Measurements from ENCODE around the gene TXLNA. TPM values are rescaled to one million over a fixed set of nuclear protein-coding genes. Genes with fewer than 3 reads are reported as not detected.

TXLNA gene
- total RNA-seq, 5 donors from 2014 or later (not counting 1 experiment from before 2014, with no cell fraction given): 25.3 to 47.7 (median 43.8) TPM

- POLR2A ChIA-PET: no interaction called here
- DNase-seq: no peak
These were observed 29.0 kb downstream of the TXLNA start for GRCh38 chr1:32208469-32208868.

GRCh38 chr1:32208891-32209328, 29.4 kb downstream of the TXLNA start, which contains the start of gene DCDC2B:
TSS of gene DCDC2B (plus strand) at chr1:32209089. CDS start at chr1:32209094, 5 bp downstream.
- Histone ChIP-seq H3K4me3 (ENCODE audit: control insufficient read depth in 1 of 2, extremely low read depth in 1 of 2, low read length in 1 of 2) (no peak within 1 kb of the TSS), H3K27ac (ENCODE audit: low read length) (no peak within 1 kb of the TSS), H3K4me1 (ENCODE audit: control insufficient read depth in 1 of 2, extremely low read depth in 1 of 2, insufficient read depth in 2 of 2, low read length in 2 of 2) (peaks cover 3 to 31% of the 10 kb centered on the region in 2 experiments), H3K9me3 (no peaks in the 10 kb centered on the region), H3K27me3 (replicated peaks in 1 of 2; ENCODE audit: control insufficient read depth in 2 of 2, extremely low read depth in 1 of 2, insufficient read depth in 2 of 2, low read length in 1 of 2) (no peaks in the 10 kb centered on the region), H3K36me3 (ENCODE audit: control insufficient read depth in 2 of 2, extremely low read depth in 1 of 2, insufficient read depth in 1 of 2, low read length in 1 of 2) (peaks cover 0 to 8% of the 10 kb centered on the region in 2 donors)
- no peaks in the 10 kb centered on the region for H3K36me3 Mint-ChIP-seq
- WGBS (ENCODE audit: insufficient coverage): 93% methylated on average over 2 of the region's 5 CpGs
- no peak within 1 kb of the TSS for H3K4me3 Mint-ChIP-seq
- DNase-seq (no peak), ATAC-seq (replicated peaks in 1 of 4) (no peak)
- no peaks in the 10 kb centered on the region for H3K9me3 Mint-ChIP-seq
- H3K4me1 Mint-ChIP-seq: peaks cover 8 to 32% (median 14%) of the 10 kb centered on the region in 3 donors
- H3K27me3 Mint-ChIP-seq: no peaks in the 10 kb centered on the region
- ChIA-PET CTCF (no interaction called here), POLR2A (no interaction called here)
- no peak within 1 kb of the TSS for H3K27ac Mint-ChIP-seq

More at GRCh38 chr1:32208469-32208868, 29.0 kb downstream of the TXLNA start:
- CTCF ChIA-PET: no interaction called here
- no peak overlapping the region for H3K4me3 ChIP-seq (ENCODE audit: control insufficient read depth in 1 of 2, extremely low read depth in 1 of 2, low read length in 1 of 2)
- Mint-ChIP-seq H3K27me3 (no peaks in the 10 kb centered on the region), H3K9me3 (no peaks in the 10 kb centered on the region), H3K4me1 (peaks cover 12 to 35% (median 17%) of the 10 kb centered on the region in 3 donors), H3K4me3 (no peak overlapping the region), H3K36me3 (no peaks in the 10 kb centered on the region), H3K27ac (no peak overlapping the region)
- 98% methylated on average over 5 of the region's 6 CpGs for WGBS (ENCODE audit: insufficient coverage)
- peaks cover 3 to 31% of the 10 kb centered on the region in 2 experiments for H3K4me1 ChIP-seq (ENCODE audit: control insufficient read depth in 1 of 2, extremely low read depth in 1 of 2, insufficient read depth in 2 of 2, low read length in 2 of 2)
- no peak for ATAC-seq (replicated peaks in 1 of 4)
- H3K36me3 ChIP-seq (ENCODE audit: control insufficient read depth in 2 of 2, extremely low read depth in 1 of 2, insufficient read depth in 1 of 2, low read length in 1 of 2): peaks cover 0 to 9% of the 10 kb centered on the region in 2 donors
- no peaks in the 10 kb centered on the region for H3K27me3 ChIP-seq (replicated peaks in 1 of 2; ENCODE audit: control insufficient read depth in 2 of 2, extremely low read depth in 1 of 2, insufficient read depth in 2 of 2, low read length in 1 of 2)
- no peak overlapping the region for H3K27ac ChIP-seq (ENCODE audit: low read length)
- no peaks in the 10 kb centered on the region for H3K9me3 ChIP-seq

- ChIA-PET POLR2A (interaction anchor here in 1 of 2 donors (0.8 kb wide), 1 partner anchor 13 kb away, joined by 3 read pairs; no protein-coding TSS in a partner anchor), CTCF (interaction anchor here (0.5 to 2.7 kb wide), 29 partner anchors 8 to 203 kb away, joined by 3 to 17 read pairs (median 3); partner anchors contain the start of genes BSDC1 (in 1 of the 2), HDAC1 (in 1 of the 2), IQCC (in 1 of the 2) and MARCKSL1 (in 1 of the 2))
- ATAC-seq (replicated peaks in 1 of 4) (peak; percentile 82 to 92 (median 84)), DNase-seq (peak in 31 of 35 experiments; percentile 9 to 74 (median 44))
- Histone ChIP-seq H3K4me3 (ENCODE audit: control insufficient read depth in 1 of 2, extremely low read depth in 1 of 2, low read length in 1 of 2) (peak overlapping the region in 1 of 2 donors; percentile 1), H3K27me3 (replicated peaks in 1 of 2; ENCODE audit: control insufficient read depth in 2 of 2, extremely low read depth in 1 of 2, insufficient read depth in 2 of 2, low read length in 1 of 2) (no peaks in the 10 kb centered on the region), H3K36me3 (ENCODE audit: control insufficient read depth in 2 of 2, extremely low read depth in 1 of 2, insufficient read depth in 1 of 2, low read length in 1 of 2) (peaks cover 5 to 36% of the 10 kb centered on the region in 2 donors), H3K27ac (ENCODE audit: low read length) (peak overlapping the region; percentile 15), H3K4me1 (ENCODE audit: control insufficient read depth in 1 of 2, extremely low read depth in 1 of 2, insufficient read depth in 2 of 2, low read length in 2 of 2) (peaks cover 8 to 19% of the 10 kb centered on the region in 2 experiments), H3K9me3 (no peaks in the 10 kb centered on the region)
- H3K27me3 Mint-ChIP-seq: no peaks in the 10 kb centered on the region
- peak overlapping the region; percentile 58 to 71 for H3K27ac Mint-ChIP-seq
- H3K4me3 Mint-ChIP-seq: peak overlapping the region in 1 of 3 donors; percentile 27
- 82% methylated on average over 2 of the region's 10 CpGs for WGBS (ENCODE audit: insufficient coverage)
- no peaks in the 10 kb centered on the region for H3K9me3 Mint-ChIP-seq
- peaks cover 18 to 27% (median 23%) of the 10 kb centered on the region in 3 donors for H3K4me1 Mint-ChIP-seq
- peaks cover 20% of the 10 kb centered on the region for H3K36me3 Mint-ChIP-seq
These were observed 36.4 kb downstream of the TXLNA start for GRCh38 chr1:32215629-32216480.

GRCh38 chr1:32216566-32216965, 37.1 kb downstream of the TXLNA start:
- H3K9me3 ChIP-seq: no peaks in the 10 kb centered on the region
- H3K4me1 Mint-ChIP-seq: peaks cover 23 to 34% (median 29%) of the 10 kb centered on the region in 3 donors
- no peaks in the 10 kb centered on the region for H3K9me3 Mint-ChIP-seq
- H3K4me3 Mint-ChIP-seq: peak overlapping the region in 1 of 3 donors; percentile 27
- ATAC-seq (replicated peaks in 1 of 4) (no peak), DNase-seq (no peak)
- no peaks in the 10 kb centered on the region for H3K27me3 ChIP-seq (replicated peaks in 1 of 2; ENCODE audit: control insufficient read depth in 2 of 2, extremely low read depth in 1 of 2, insufficient read depth in 2 of 2, low read length in 1 of 2)
- H3K36me3 ChIP-seq (ENCODE audit: control insufficient read depth in 2 of 2, extremely low read depth in 1 of 2, insufficient read depth in 1 of 2, low read length in 1 of 2): peaks cover 5 to 36% of the 10 kb centered on the region in 2 donors
- no peak overlapping the region for H3K4me3 ChIP-seq (ENCODE audit: control insufficient read depth in 1 of 2, extremely low read depth in 1 of 2, low read length in 1 of 2)
- 100% methylated on average over 2 of the region's 5 CpGs for WGBS (ENCODE audit: insufficient coverage)
- ChIA-PET POLR2A (interaction anchor here in 1 of 2 donors (0.9 kb wide), 1 partner anchor 105 kb away, joined by 4 read pairs; no protein-coding TSS in a partner anchor), CTCF (interaction anchor here (0.5 to 2.7 kb wide), 18 partner anchors 9 to 179 kb away, joined by 3 to 17 read pairs (median 4); partner anchors contain the start of genes HDAC1 (in 1 of the 2), IQCC (in 1 of the 2) and MARCKSL1 (in 1 of the 2))
- H3K36me3 Mint-ChIP-seq: peaks cover 20% of the 10 kb centered on the region
- H3K4me1 ChIP-seq (ENCODE audit: control insufficient read depth in 1 of 2, extremely low read depth in 1 of 2, insufficient read depth in 2 of 2, low read length in 2 of 2): peaks cover 13 to 26% of the 10 kb centered on the region in 2 experiments
- H3K27me3 Mint-ChIP-seq: no peaks in the 10 kb centered on the region
- H3K27ac ChIP-seq (ENCODE audit: low read length): no peak overlapping the region
- H3K27ac Mint-ChIP-seq: peak overlapping the region; percentile 55 to 71

- no peak overlapping the region for H3K4me3 ChIP-seq (ENCODE audit: control insufficient read depth in 1 of 2, extremely low read depth in 1 of 2, low read length in 1 of 2)
- Mint-ChIP-seq H3K27ac (no peak overlapping the region), H3K4me1 (peaks cover 38 to 57% (median 47%) of the 10 kb centered on the region in 3 donors), H3K27me3 (no peaks in the 10 kb centered on the region), H3K4me3 (no peak overlapping the region), H3K36me3 (peaks cover 22% of the 10 kb centered on the region), H3K9me3 (no peaks in the 10 kb centered on the region)
- H3K4me1 ChIP-seq (ENCODE audit: control insufficient read depth in 1 of 2, extremely low read depth in 1 of 2, insufficient read depth in 2 of 2, low read length in 2 of 2): peaks cover 27 to 47% of the 10 kb centered on the region in 2 experiments
- no peak overlapping the region for H3K27ac ChIP-seq (ENCODE audit: low read length)
- ATAC-seq (replicated peaks in 1 of 4) (no peak), DNase-seq (no peak)
- H3K9me3 ChIP-seq: no peaks in the 10 kb centered on the region
- 43% methylated on average over 1 of the region's 7 CpGs for WGBS (ENCODE audit: insufficient coverage)
- POLR2A ChIA-PET: no interaction called here
- CTCF ChIA-PET: interaction anchor here in 1 of 2 donors (0.7 kb wide), 1 partner anchor 383 kb away, joined by 4 read pairs; no protein-coding TSS in a partner anchor
- no peaks in the 10 kb centered on the region for H3K27me3 ChIP-seq (replicated peaks in 1 of 2; ENCODE audit: control insufficient read depth in 2 of 2, extremely low read depth in 1 of 2, insufficient read depth in 2 of 2, low read length in 1 of 2)
- H3K36me3 ChIP-seq (ENCODE audit: control insufficient read depth in 2 of 2, extremely low read depth in 1 of 2, insufficient read depth in 1 of 2, low read length in 1 of 2): peaks cover 8 to 42% of the 10 kb centered on the region in 2 donors
These were observed 39.5 kb downstream of the TXLNA start for GRCh38 chr1:32219022-32219421.
